Embryonic facial prominence (tissue), 1 donor: Measurements from ENCODE around the gene PDF.

ENCODE experiments used
- DNase-seq: peaks from one replicate; pipeline ENCODE4 v3.0.0-alpha.2; 2016; ENCODE audit errors: extremely low spot score

Gene PDF

GRCh38 chr16:69339289-69340094 is 9.1 kb upstream of the PDF start, which contains the start of the genes COG8 and NIP7:
COG8 (minus strand) TSS chr16:69339564; CDS start chr16:69339552, 12 bp downstream.
NIP7 (plus strand) TSS chr16:69339772; CDS start chr16:69339830, 58 bp downstream.
- peak; percentile 98 for DNase-seq

GRCh38 chr16:69338557-69339288 is 8.3 kb upstream of the PDF start:
- DNase-seq: no peak

GRCh38 chr16:69334696-69335095 is 4.3 kb upstream of the PDF start:
- no peak for DNase-seq

GRCh38 chr16:69329369-69330285 is 761 bp downstream of the PDF start:
- no peak for DNase-seq

GRCh38 chr16:69328854-69329316 is 1.5 kb downstream of the PDF start:
- DNase-seq: no peak

- DNase-seq: no peak
These were observed 2.6 kb downstream of the PDF start for GRCh38 chr16:69327585-69328310.

GRCh38 chr16:69326172-69326873 is 4.1 kb downstream of the PDF start:
- DNase-seq: no peak

GRCh38 chr16:69325784-69326171 is 4.6 kb downstream of the PDF start:
- DNase-seq: no peak

GRCh38 chr16:69324585-69325253 is 5.7 kb downstream of the PDF start:
- DNase-seq: no peak

- no peak for DNase-seq
These were observed 6.3 kb downstream of the PDF start for GRCh38 chr16:69324013-69324531.

GRCh38 chr16:69323415-69323814 is 7.0 kb downstream of the PDF start:
- DNase-seq: no peak

GRCh38 chr16:69322343-69322742 is 8.0 kb downstream of the PDF start:
- DNase-seq: no peak

GRCh38 chr16:69321080-69321479 is 9.3 kb downstream of the PDF start:
- no peak for DNase-seq

- DNase-seq: no peak
These were observed 9.7 kb downstream of the PDF start for GRCh38 chr16:69320740-69321073.

- no peak for DNase-seq
These were observed 10.3 kb downstream of the PDF start for GRCh38 chr16:69319826-69320739.

GRCh38 chr16:69319381-69319780 is 11.0 kb downstream of the PDF start:
- DNase-seq: no peak

- DNase-seq: no peak
These were observed 11.5 kb downstream of the PDF start for GRCh38 chr16:69318911-69319289.

GRCh38 chr16:69318177-69318910 is 12.0 kb downstream of the PDF start:
- DNase-seq: no peak
